H4 (cell line): Measurements from ENCODE around the gene PLG. TPM values are rescaled to one million over a fixed set of nuclear protein-coding genes. Genes with fewer than 3 reads are reported as not detected.
"Not testable (repeated sequence)": the region's sequence is repeated elsewhere in the genome, so short reads cannot be mapped to it uniquely, and the experiment has no call there.

Experiments
- DNase-seq: peaks from one replicate; pipeline ENCODE4 v3.0.0-alpha.2; 2015; ENCODE audit warnings: low spot score
- total RNA-seq: library from RNA; depleted of rRNA; stranded (reverse); fragments of >200 nt; shearing (Covaris generic); gene quantifications from 2 replicates; pipeline ENCODE4 v1.2.3, GENCODE V29; 2014

PLG gene
- total RNA-seq, 1 experiment from 2014 or later: not detected

DNA sequence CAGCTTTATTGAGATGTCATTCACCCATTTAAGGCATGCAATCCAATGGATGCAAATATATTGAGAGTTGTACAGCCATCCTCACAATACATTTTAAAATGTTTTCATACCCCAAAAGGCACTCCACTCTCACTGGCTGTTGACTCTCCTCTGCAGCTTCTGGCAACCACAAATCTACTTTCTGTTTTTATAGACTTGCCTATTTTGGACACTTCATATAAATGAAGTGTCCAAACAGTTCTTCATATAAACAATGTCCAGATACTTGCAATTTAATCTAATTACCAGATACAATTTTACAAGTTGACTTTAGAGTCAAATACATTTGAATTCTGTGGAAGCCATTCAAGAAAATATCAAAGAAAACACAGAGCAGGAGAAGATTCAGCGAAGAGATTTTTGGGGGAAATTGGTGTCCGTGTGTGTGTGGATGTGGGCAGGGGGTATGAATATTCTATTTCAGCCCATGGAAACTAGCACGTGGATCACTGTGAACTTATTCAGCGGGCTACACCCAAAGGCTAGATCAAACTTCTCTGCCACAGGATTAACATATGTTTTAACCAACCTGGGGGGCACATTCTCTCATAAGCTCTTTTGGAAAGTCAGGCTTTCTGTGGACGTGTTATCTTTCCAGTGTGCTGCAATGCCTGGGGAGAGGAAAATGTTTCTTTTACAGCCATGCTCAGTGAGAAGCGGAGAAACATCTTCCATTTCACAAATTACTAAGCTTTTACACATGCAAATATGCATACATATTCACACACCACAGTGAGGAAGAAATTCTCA is 73.9 kb downstream of the PLG start:
- DNase-seq: no peak

GRCh38 chr6:160779095-160779494 is 77.1 kb downstream of the PLG start:
- DNase-seq: not testable (repeated sequence)

DNA sequence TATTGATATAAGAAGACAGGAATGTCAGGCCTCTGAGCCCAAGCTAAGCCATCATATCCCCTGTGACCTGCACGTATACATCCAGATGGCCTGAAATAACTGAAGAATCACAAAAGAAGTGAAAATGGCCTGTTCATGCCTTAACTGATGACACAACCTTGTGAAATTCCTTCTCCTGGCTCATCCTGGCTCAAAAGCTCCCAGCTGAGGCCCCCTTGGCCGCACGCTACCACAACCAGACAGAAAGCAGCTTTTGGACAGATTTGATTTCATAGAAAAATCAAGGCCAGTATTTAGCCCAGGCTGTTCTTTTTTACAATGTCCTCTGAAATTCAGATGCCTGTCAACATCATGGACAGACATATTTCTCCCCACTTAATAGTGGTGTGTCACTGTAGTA is 78.6 kb downstream of the PLG start:
- not testable (repeated sequence) for DNase-seq

GRCh38 chr6:160781298-160781697 is 79.3 kb downstream of the PLG start:
- DNase-seq: no peak

DNA sequence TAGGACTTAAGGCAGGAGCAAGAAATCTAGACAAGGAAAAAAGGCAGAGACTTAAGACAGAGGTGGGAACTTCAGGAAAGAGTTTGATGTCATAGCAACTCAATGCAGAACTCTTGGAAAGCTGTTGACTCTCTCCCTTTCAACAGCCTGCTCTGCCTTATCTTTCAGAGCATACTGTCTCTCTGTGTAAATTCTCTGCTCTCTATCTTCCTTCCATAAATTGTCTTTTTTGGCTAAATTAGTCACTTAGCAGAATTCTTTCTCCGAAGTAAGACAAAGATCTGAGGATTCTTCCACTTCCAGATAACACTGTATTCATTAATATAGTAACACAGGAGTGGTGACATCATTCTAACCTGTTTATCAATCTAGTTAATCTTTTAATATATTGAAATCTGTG is 80.2 kb downstream of the PLG start:
- no peak for DNase-seq

GRCh38 chr6:160783741-160784140 is 81.7 kb downstream of the PLG start:
- no peak for DNase-seq

GRCh38 chr6:160788126-160788525 is 86.1 kb downstream of the PLG start:
- DNase-seq: not testable (repeated sequence)

DNA sequence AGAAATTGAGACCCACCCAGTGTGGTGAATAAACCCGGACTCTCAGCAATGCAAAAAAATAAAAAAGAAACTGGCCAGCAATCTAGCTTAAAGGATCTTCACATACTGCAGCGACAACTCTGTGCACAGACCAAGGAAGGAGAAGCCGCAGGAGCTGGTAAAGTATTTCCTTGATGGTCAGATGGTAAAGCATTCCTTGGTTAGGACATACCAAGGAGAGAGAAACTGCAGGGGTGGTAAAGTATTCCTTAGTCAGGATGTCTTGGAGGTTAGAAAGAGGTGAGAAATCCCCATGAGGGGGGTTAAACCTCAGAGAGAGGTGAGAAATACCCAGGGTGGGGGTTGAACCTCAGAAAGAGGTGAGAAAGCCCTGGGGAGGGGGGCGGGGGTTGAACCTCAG is 86.8 kb downstream of the PLG start:
- DNase-seq: no peak

- no peak for DNase-seq
Measured at GRCh38 chr6:160789263-160790027, 87.4 kb downstream of the PLG start.

GRCh38 chr6:160790028-160790792 is 88.2 kb downstream of the PLG start:
- no peak for DNase-seq

DNA sequence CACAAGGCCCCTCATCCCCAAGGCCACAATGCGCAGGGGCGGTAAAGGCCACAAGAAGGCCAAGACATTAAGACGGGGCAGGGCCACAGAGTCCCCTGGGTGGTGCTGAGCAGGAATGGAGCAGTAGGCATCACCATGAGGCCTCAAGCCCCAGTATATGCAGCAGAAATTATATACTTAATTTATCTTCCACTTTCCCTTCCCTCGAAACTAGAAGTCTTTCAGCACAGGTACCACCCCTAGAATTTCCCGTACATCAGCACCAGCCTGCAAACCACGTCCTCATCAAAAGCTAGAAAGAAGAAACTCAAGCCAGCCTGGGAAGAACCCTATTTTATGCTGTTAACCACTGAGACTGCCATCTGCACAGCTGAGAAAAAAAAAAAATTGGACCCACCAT is 89.4 kb downstream of the PLG start:
- no peak for DNase-seq

DNA sequence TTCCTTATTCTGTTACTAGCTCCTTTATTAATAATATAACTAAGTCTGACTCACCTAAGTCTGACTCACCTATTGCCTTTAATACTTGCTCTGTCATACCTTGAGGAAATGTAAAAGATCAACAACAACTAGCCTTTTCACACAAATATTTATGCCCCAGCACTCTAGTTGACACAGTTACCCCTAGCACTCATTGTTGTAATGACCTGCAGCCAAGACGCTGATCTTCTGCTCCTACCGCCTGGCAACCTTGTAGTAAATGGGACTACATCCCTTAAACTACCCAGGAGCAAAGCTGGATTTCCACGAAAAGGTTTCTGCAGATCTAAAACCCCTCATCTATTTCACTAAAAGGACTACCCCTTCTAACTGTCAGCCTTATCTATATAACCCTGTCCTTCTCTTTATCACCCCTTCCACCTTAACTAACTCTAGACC is 90.0 kb downstream of the PLG start:
- no peak for DNase-seq

DNA sequence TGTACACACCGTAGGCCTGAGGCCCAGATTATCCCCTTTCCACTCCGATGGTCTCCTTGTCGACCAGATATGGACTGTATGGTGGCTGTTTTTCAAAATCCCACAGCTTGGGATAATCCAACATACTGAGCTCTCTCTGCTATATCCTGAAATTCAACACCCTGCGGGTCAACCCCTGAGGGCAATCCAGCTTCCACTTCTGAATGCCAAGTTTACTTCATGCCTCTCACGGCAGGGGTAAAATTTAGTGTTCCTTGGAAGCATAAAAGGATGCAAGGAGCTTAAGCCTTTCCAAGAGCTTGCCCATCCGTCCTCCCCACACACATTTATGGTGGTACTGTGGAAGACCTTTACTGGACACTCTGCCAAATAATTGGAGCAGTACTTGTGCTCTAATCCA is 90.7 kb downstream of the PLG start:
- DNase-seq: peak; percentile 36

GRCh38 chr6:160793652-160794051 is 91.6 kb downstream of the PLG start:
- no peak for DNase-seq

DNA sequence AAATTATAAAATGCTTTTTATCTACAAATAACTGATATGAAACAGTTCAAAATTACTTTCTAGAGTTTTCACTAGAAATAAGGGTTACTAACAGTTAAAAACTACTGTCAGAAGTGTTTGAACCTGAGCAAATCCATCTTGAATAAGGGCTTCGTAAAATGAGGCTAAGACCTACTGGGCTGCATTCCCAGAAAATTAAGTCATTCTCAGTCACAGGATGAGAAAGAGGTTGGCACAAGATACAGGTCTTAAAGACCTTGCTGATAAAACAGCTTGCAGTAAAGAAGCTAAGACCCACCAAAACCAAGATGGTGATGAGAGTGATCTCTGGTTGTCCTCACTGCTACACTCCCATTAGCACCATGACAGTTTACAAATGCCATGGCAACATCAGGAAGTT is 93.7 kb downstream of the PLG start:
- no peak for DNase-seq

- DNase-seq: no peak
Measured at GRCh38 chr6:160798625-160799024, 96.6 kb downstream of the PLG start.

DNA sequence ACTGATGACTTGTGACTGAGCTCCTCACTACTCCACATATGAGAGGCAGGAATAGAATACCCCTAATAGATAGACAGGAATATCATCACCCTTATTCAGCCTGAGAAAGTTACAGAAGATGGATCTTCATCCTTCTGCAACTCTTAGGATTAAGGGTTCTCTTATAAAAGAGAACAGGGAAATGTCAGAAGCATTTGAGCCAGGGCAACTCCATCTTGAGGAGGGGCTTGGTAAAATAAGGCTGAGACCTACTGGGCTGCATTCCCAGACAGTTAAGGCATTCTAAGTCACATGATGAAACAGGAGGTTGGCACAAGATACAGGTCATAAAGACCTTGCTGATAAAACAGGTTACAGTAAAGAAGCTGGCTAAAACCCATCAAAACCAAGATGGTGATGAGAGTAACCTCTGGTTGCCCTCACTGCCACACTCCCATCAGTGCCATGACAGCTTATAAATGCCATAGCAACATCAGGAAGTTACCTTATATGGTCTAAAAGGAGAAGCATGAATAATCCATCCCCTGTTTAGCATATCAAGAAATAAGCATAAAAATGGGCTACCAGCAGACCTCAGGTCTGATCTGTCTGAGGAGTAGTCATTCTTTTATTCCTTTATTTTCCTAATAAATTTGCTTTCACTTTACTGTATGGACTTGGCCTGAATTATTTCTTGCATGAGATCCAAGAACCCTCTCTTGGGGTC is 97.9 kb downstream of the PLG start:
- DNase-seq: no peak

DNA sequence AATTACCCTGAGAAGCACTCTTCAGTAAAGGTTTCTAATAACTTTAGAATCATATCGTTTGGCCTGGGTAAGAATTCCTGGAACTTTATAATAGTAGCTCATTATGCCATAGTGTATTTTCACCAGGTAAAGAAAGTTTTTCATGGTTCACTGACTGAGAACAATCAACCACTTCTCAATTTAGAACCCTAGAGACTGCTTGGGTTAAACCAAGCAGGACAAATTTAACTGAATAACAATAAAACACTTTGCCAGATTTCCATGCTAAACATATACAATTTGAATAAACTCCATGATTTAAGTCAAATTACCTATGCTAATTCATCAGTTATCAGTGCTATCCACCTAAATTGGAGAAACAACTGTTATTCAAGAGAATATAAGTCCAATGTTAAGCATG is 99.4 kb downstream of the PLG start:
- DNase-seq: no peak

DNA sequence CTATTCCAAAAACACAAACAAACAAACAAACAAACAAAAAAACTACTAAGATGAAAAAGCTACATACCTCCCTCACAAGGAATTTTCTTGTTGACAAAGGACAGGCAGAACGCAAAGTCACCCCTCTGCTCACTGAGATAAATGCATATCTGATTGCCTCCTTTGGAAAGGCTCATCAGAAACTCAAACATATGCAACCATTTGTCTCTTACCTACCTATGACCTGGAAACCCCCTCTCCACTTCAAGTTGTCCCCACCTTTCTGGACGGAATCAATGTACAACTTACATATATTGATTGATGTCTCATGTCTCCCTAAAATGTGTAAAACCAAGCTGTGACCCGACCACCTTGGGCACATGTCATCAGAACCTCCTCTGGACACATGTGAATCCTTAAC is 100.0 kb downstream of the PLG start:
- not testable (repeated sequence) for DNase-seq
